ENCODE measurements around the gene UBE2L5. TPM values are rescaled to one million over a fixed set of nuclear protein-coding genes. Genes with fewer than 3 reads are reported as not detected.

The UBE2L5 gene
- total and polyA plus RNA-seq, 2 donors (not counting 1 experiment from before 2014, with no cell fraction given), result 0.20 TPM; not detected in 1

GRCh38 chr13:30418075-30418716, 4.1 kb upstream of the UBE2L5 start:
- TF ChIP-seq CTCF (conservative IDR thresholded peaks at IDR 0.05 in 1 of 2, IDR thresholded peaks at IDR 0.05 in 1 of 2; ENCODE audit: low read depth in 1 of 2, low read length in 2 of 2) (no peak), EZH2 (IDR thresholded peaks at IDR 0.05; ENCODE audit: low read length, missing control alignments) (no peak)
- no peak overlapping the region for H3K27ac ChIP-seq (ENCODE audit: insufficient read depth, low read length)
- H4K20me1 ChIP-seq (ENCODE audit: control insufficient read depth, extremely low read depth, insufficient read depth, low read length), result no peaks in the 10 kb centered on the region
- no peaks in the 10 kb centered on the region for H3K9me3 ChIP-seq (ENCODE audit: control insufficient read depth, insufficient read depth, low read depth, low read length)
- no peak overlapping the region for H3K9ac ChIP-seq (ENCODE audit: insufficient read depth, low read length)
- no peaks in the 10 kb centered on the region for H3K27me3 ChIP-seq (ENCODE audit: control insufficient read depth, insufficient read depth, low read length)
- H3K4me1 ChIP-seq (ENCODE audit: control insufficient read depth, extremely low read depth, insufficient read depth, low read length), result peaks cover 5% of the 10 kb centered on the region
- no peaks in the 10 kb centered on the region for H3K36me3 ChIP-seq (ENCODE audit: control insufficient read depth, insufficient read depth, low read length)
- H3K4me3 ChIP-seq (replicated peaks in 1 of 4; ENCODE audit: control extremely low read depth in 1 of 4, insufficient read depth in 1 of 4, low read depth in 3 of 4, low read length in 4 of 4), result no peak overlapping the region
- DNase-seq (ENCODE audit: low read depth in 2 of 2), result no peak
- H3K4me2 ChIP-seq (ENCODE audit: extremely low read depth, insufficient read depth, low read length), result no peak overlapping the region
- H2AFZ ChIP-seq (ENCODE audit: low read length), result no peak overlapping the region
- no peaks in the 10 kb centered on the region for H3K79me2 ChIP-seq (ENCODE audit: control insufficient read depth, insufficient read depth, low read length)

- no peak for DNase-seq (ENCODE audit: low read depth in 2 of 2)
- no peak overlapping the region for H3K27ac ChIP-seq (ENCODE audit: insufficient read depth, low read length)
- H2AFZ ChIP-seq (ENCODE audit: low read length), result no peak overlapping the region
- H3K4me2 ChIP-seq (ENCODE audit: extremely low read depth, insufficient read depth, low read length), result no peak overlapping the region
- H3K4me3 ChIP-seq (replicated peaks in 1 of 4; ENCODE audit: control extremely low read depth in 1 of 4, insufficient read depth in 1 of 4, low read depth in 3 of 4, low read length in 4 of 4), result no peak overlapping the region
- no peaks in the 10 kb centered on the region for H3K27me3 ChIP-seq (ENCODE audit: control insufficient read depth, insufficient read depth, low read length)
- H3K36me3 ChIP-seq (ENCODE audit: control insufficient read depth, insufficient read depth, low read length), result no peaks in the 10 kb centered on the region
- no peak overlapping the region for H3K9ac ChIP-seq (ENCODE audit: insufficient read depth, low read length)
- no peaks in the 10 kb centered on the region for H4K20me1 ChIP-seq (ENCODE audit: control insufficient read depth, extremely low read depth, insufficient read depth, low read length)
- H3K9me3 ChIP-seq (ENCODE audit: control insufficient read depth, insufficient read depth, low read depth, low read length), result no peaks in the 10 kb centered on the region
- no peaks in the 10 kb centered on the region for H3K79me2 ChIP-seq (ENCODE audit: control insufficient read depth, insufficient read depth, low read length)
- H3K4me1 ChIP-seq (ENCODE audit: control insufficient read depth, extremely low read depth, insufficient read depth, low read length), result peaks cover 5% of the 10 kb centered on the region
- TF ChIP-seq EZH2 (IDR thresholded peaks at IDR 0.05; ENCODE audit: low read length, missing control alignments), result no peak
- TF ChIP-seq CTCF (conservative IDR thresholded peaks at IDR 0.05 in 1 of 2, IDR thresholded peaks at IDR 0.05 in 1 of 2; ENCODE audit: low read depth in 1 of 2, low read length in 2 of 2), result no peak
Measured at GRCh38 chr13:30418717-30419459, 3.4 kb upstream of the UBE2L5 start.

- Histone ChIP-seq H3K27me3 (ENCODE audit: control insufficient read depth, insufficient read depth, low read length) (no peaks in the 10 kb centered on the region), H3K4me3 (replicated peaks in 1 of 4; ENCODE audit: control extremely low read depth in 1 of 4, insufficient read depth in 1 of 4, low read depth in 3 of 4, low read length in 4 of 4) (peak overlapping the region; percentile 51 to 63 (median 60)), H2AFZ (ENCODE audit: low read length) (peak overlapping the region; percentile 87), H3K27ac (ENCODE audit: insufficient read depth, low read length) (peak overlapping the region; percentile 77), H3K79me2 (ENCODE audit: control insufficient read depth, insufficient read depth, low read length) (no peaks in the 10 kb centered on the region), H3K4me2 (ENCODE audit: extremely low read depth, insufficient read depth, low read length) (peak overlapping the region; percentile 89), H3K9ac (ENCODE audit: insufficient read depth, low read length) (peak overlapping the region; percentile 55), H3K36me3 (ENCODE audit: control insufficient read depth, insufficient read depth, low read length) (no peaks in the 10 kb centered on the region), H3K9me3 (ENCODE audit: control insufficient read depth, insufficient read depth, low read depth, low read length) (no peaks in the 10 kb centered on the region), H4K20me1 (ENCODE audit: control insufficient read depth, extremely low read depth, insufficient read depth, low read length) (no peaks in the 10 kb centered on the region), H3K4me1 (ENCODE audit: control insufficient read depth, extremely low read depth, insufficient read depth, low read length) (peaks cover 5% of the 10 kb centered on the region)
- TF ChIP-seq EZH2 (IDR thresholded peaks at IDR 0.05; ENCODE audit: low read length, missing control alignments) (no peak), CTCF (conservative IDR thresholded peaks at IDR 0.05 in 1 of 2, IDR thresholded peaks at IDR 0.05 in 1 of 2; ENCODE audit: low read depth in 1 of 2, low read length in 2 of 2) (no peak)
- peak; percentile 87 to 89 for DNase-seq (ENCODE audit: low read depth in 2 of 2)
Measured at GRCh38 chr13:30421093-30422053, 920 bp upstream of the UBE2L5 start.
